ENCODE results near the gene PROM2.

The PROM2 gene

DNA sequence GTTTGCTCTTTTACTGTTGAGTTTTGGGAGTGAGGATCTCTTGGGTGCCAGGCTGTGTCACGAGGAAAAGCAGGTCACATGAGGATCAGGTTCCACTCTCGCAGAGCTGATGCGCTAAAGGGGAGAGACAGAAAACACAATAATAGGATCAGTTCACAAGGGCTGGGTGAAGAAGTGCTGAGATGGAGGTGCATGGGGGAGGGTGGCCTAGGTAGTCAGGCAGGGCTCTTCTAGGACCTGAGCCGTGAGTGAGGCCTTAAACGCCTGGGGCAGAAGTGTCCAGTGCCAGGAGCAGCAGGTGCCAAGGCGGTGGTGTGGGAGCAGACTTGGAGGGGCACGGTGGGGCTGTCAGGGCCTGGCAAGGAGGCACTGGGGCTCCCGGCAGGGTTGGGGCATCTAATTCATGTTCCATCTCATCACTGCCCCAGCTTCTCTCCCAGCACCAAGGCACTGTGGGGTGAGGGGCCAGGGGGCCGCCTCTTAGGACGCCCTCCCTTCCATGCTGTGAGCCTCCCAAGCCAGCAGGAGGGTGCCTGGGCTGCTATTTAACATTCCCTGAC is 32.2 kb downstream of the PROM2 start:
- H3K4me3 ChIP-seq (replicated peaks; ENCODE audit: low read depth, low read length): no peak overlapping the region
- no peak for DNase-seq (ENCODE audit: extremely low read depth, insufficient read length)
- no peak for TF ChIP-seq CTCF (IDR thresholded peaks at IDR 0.05; ENCODE audit: insufficient read depth, low read length, poor library complexity, severe bottlenecking)
- no peaks in the 10 kb centered on the region; the same call in none of the 2 replicates for H3K27me3 ChIP-seq (replicated peaks; ENCODE audit: control insufficient read depth, insufficient read depth, low read length)
- no peaks in the 10 kb centered on the region for H3K36me3 ChIP-seq (ENCODE audit: control insufficient read depth, insufficient read depth, low read length)

GRCh38 chr2:95307036-95307435 is 32.8 kb downstream of the PROM2 start:
- DNase-seq (ENCODE audit: extremely low read depth, insufficient read length): no peak
- TF ChIP-seq CTCF (IDR thresholded peaks at IDR 0.05; ENCODE audit: insufficient read depth, low read length, poor library complexity, severe bottlenecking): no peak
- H3K27me3 ChIP-seq (replicated peaks; ENCODE audit: control insufficient read depth, insufficient read depth, low read length): no peaks in the 10 kb centered on the region; the same call in none of the 2 replicates
- no peak overlapping the region for H3K4me3 ChIP-seq (replicated peaks; ENCODE audit: low read depth, low read length)
- no peaks in the 10 kb centered on the region for H3K36me3 ChIP-seq (ENCODE audit: control insufficient read depth, insufficient read depth, low read length)

GRCh38 chr2:95307878-95308277 is 33.6 kb downstream of the PROM2 start:
- H3K36me3 ChIP-seq (ENCODE audit: control insufficient read depth, insufficient read depth, low read length): no peaks in the 10 kb centered on the region
- TF ChIP-seq CTCF (IDR thresholded peaks at IDR 0.05; ENCODE audit: insufficient read depth, low read length, poor library complexity, severe bottlenecking): no peak
- H3K27me3 ChIP-seq (replicated peaks; ENCODE audit: control insufficient read depth, insufficient read depth, low read length): no peaks in the 10 kb centered on the region; the same call in none of the 2 replicates
- DNase-seq (ENCODE audit: extremely low read depth, insufficient read length): no peak
- H3K4me3 ChIP-seq (replicated peaks; ENCODE audit: low read depth, low read length): no peak overlapping the region

DNA sequence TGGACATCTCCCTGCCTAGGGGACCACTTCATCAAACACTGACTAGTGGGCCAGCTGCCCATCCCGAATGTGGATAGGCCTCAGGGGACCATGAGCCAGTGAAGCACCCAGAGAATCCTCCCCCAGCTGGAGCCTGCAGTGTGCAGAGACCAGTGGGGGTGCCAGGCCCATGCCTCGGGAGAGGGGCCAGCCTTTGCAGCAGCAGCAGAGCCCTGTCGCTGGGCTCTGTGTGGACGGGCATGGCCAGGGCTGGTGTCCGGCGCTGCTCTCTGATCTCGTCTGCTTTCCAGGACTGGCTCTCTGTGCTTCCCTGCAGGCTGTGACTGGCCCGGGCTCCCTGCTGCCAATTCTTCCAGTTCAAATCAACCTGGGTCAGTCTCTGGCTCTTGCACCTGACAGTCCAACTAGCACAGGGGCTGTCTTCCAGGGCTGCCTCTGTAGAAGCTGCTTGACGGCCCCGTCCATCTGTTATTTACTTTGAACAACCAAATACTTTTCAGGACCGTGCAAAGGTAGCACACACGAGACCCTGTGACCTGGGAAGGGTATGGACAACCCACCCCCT is 34.3 kb downstream of the PROM2 start:
- no peak for TF ChIP-seq CTCF (IDR thresholded peaks at IDR 0.05; ENCODE audit: insufficient read depth, low read length, poor library complexity, severe bottlenecking)
- no peaks in the 10 kb centered on the region; the same call in none of the 2 replicates for H3K27me3 ChIP-seq (replicated peaks; ENCODE audit: control insufficient read depth, insufficient read depth, low read length)
- DNase-seq (ENCODE audit: extremely low read depth, insufficient read length): no peak
- H3K36me3 ChIP-seq (ENCODE audit: control insufficient read depth, insufficient read depth, low read length): no peaks in the 10 kb centered on the region
- H3K4me3 ChIP-seq (replicated peaks; ENCODE audit: low read depth, low read length): no peak overlapping the region

- no peak for DNase-seq (ENCODE audit: extremely low read depth, insufficient read length)
- no peaks in the 10 kb centered on the region for H3K36me3 ChIP-seq (ENCODE audit: control insufficient read depth, insufficient read depth, low read length)
- no peaks in the 10 kb centered on the region; the same call in none of the 2 replicates for H3K27me3 ChIP-seq (replicated peaks; ENCODE audit: control insufficient read depth, insufficient read depth, low read length)
- TF ChIP-seq CTCF (IDR thresholded peaks at IDR 0.05; ENCODE audit: insufficient read depth, low read length, poor library complexity, severe bottlenecking): no peak
- no peak overlapping the region for H3K4me3 ChIP-seq (replicated peaks; ENCODE audit: low read depth, low read length)
Measured at GRCh38 chr2:95309599-95309998, 35.4 kb downstream of the PROM2 start.
